ENCODE results near the gene CAMTA1. TPM values are rescaled to one million over a fixed set of nuclear protein-coding genes. Genes with fewer than 3 reads are reported as not detected.

Gene CAMTA1
- total and polyA plus RNA-seq, 8 donors = 42.8 to 213 (median 118) TPM

DNA sequence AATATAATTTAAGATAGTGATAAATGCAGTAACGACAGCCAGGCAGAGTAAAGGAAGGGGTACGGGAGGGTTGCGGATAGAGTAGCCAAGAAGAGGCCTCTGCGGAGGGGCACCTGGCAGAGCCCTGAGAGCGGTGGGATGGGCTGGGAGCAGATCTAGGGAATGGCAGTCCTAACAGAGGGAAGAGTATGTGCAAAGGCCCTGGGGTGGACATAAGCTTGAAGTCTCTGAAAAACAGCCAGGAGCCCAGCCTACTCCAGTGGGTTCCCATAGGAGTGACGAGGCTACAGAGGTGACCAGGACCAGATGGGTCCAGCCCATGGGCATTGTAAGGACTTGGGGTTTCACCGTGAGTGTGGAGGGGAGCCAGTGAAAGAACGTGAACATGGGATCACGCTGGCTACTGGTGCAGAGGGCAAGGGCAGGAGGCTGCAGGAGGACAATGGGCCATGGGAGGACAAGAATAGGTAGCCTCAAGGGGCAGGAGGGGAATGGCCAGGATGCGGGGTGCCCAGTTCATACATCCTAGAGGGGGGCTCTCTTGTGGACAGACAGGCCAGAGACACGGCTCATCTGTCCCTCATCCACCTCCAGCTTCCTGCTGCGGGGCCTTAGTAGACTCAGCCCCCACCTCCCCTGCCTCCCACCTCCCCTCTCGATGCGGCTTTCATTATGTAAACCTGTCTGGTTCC, 800.1 kb downstream of the CAMTA1 start:
- no peaks in the 10 kb centered on the region for H3K9me3 ChIP-seq
- WGBS, 5 donors = 85 to 90% (median 86%) methylated on average over 14 of the region's 14 CpGs
- H3K4me3 ChIP-seq = no peak overlapping the region
- peak overlapping the region in 1 of 5 donors; percentile 13 for H3K27ac ChIP-seq
- H3K4me1 ChIP-seq = peaks cover 11 to 31% (median 19%) of the 10 kb centered on the region in 4 donors
- no peak for DNase-seq
- no peaks in the 10 kb centered on the region for H3K36me3 ChIP-seq
- H3K27me3 ChIP-seq = peaks cover 0 to 7% (median 0%) of the 10 kb centered on the region in 3 donors
- TF ChIP-seq POLR2A (IDR thresholded peaks at IDR 0.05) = no peak
- TF ChIP-seq EP300 (IDR thresholded peaks at IDR 0.05) = no peak
- TF ChIP-seq POLR2AphosphoS5 (IDR thresholded peaks at IDR 0.05) = no peak
- no peak for TF ChIP-seq CTCF (IDR thresholded peaks at IDR 0.05)
- intact Hi-C loops (cut with DNase I; ENCODE audit: low total_unique reads) = no loop called here

DNA sequence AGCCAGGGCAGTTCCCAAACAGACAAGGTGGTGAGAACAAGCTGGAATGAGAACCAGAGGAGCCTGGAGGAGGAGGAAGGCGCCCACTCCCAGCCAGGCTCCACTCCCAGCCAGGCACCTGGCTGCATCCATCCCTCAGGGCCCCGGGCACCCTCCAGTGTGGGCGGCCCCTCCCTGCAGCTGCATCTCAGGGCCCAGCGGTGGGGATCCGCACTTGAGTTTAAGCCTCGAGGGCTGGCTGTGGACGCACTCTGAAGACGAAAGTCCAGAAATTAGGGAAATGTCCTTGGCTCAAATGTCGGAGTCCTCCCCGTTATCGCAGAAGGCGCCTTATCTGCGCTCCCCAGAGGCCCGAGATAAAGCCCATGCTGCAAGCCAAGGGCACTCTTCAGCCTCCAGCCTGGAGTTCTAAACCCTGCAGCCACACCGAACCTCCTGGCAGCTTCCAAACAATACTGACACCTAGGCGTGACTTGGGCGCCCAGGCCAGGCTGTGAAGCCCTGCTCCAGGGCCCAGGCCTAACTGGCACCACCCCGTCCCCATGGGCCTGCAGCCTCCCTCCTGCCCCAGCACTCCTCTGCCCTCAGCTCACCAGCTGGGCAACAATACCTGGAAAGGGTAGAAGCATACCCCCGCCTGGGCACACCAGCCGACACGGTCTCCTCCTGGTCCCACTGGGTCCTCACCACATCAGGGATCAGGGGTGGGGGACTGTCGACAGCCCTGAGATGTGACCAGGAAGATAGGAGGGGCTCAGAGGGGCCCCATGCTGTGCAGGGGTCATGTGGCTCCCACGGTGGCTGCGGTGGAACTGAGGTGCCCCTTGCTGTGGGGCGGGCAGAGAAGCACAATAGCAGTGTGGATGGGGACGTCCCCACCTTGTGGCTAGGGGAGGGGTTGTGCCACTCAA, 801.0 kb downstream of the CAMTA1 start:
- DNase-seq = peak; percentile 47 to 78
- Histone ChIP-seq H3K36me3 (no peaks in the 10 kb centered on the region), H3K9me3 (no peaks in the 10 kb centered on the region), H3K4me1 (peaks cover 11 to 31% (median 21%) of the 10 kb centered on the region in 4 donors), H3K4me3 (no peak overlapping the region), H3K27ac (peak overlapping the region in 2 of 5 donors; percentile 13 to 44), H3K27me3 (peaks cover 0 to 6% (median 0%) of the 10 kb centered on the region in 3 donors)
- 33 to 51% (median 38%) methylated on average over 11 to 26 of the region's 26 CpGs for WGBS, 5 donors
- intact Hi-C loops (cut with DNase I; ENCODE audit: low total_unique reads) = no loop called here
- TF ChIP-seq POLR2AphosphoS5 (IDR thresholded peaks at IDR 0.05) = peak in 1 of 3 donors; percentile 37
- no peak for TF ChIP-seq POLR2A (IDR thresholded peaks at IDR 0.05)

DNA sequence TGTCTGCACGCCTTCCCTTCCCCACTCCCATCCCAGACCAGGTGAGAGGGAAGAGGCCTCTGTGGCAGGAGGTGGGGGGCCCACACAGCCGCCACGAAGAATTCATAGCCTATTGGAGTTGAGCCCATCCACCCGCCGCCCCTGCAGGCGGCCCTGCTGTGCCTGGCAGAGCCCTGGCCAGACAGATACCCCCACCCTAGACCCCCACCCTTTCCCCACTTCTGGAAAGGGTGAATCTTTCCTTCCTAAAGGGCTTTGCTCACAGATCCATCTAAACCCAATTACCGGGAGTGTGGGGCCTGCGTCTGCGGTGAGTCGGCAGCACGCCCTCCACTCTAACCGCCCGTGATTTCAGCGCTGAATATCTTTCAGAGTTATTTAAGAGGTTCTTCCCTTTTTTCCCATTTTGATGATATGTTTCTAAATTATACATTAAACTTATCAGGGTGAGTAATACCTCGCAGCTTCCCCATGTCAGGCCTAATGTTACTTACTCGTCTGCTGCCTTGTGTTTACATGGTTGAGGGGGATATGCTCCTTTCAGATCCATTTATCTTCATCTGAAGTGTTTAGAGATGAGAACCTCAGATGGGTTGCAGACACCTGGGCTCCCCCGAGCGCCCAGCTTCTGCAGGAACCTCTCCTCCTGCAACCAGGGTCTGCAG, 802.0 kb downstream of the CAMTA1 start:
- TF ChIP-seq POLR2AphosphoS5 (IDR thresholded peaks at IDR 0.05) (no peak), EP300 (IDR thresholded peaks at IDR 0.05) (no peak), CTCF (IDR thresholded peaks at IDR 0.05) (no peak), POLR2A (IDR thresholded peaks at IDR 0.05) (no peak)
- peaks cover 0 to 6% (median 0%) of the 10 kb centered on the region in 3 donors for H3K27me3 ChIP-seq
- peaks cover 11 to 31% (median 21%) of the 10 kb centered on the region in 4 donors for H3K4me1 ChIP-seq
- no peaks in the 10 kb centered on the region for H3K9me3 ChIP-seq
- 81 to 91% (median 90%) methylated on average over 17 to 18 of the region's 18 CpGs for WGBS, 5 donors
- no peak overlapping the region for H3K4me3 ChIP-seq
- no peak overlapping the region for H3K27ac ChIP-seq
- no peaks in the 10 kb centered on the region for H3K36me3 ChIP-seq
- intact Hi-C loops (cut with DNase I; ENCODE audit: low total_unique reads) = no loop called here
- no peak for DNase-seq

- TF ChIP-seq CTCF (IDR thresholded peaks at IDR 0.05) (no peak), POLR2AphosphoS5 (IDR thresholded peaks at IDR 0.05) (no peak), POLR2A (IDR thresholded peaks at IDR 0.05) (no peak)
- no peaks in the 10 kb centered on the region for H3K9me3 ChIP-seq
- peaks cover 11 to 31% (median 21%) of the 10 kb centered on the region in 4 donors for H3K4me1 ChIP-seq
- H3K27me3 ChIP-seq = peaks cover 0 to 6% (median 0%) of the 10 kb centered on the region in 3 donors
- no peaks in the 10 kb centered on the region for H3K36me3 ChIP-seq
- H3K4me3 ChIP-seq = no peak overlapping the region
- no peak for DNase-seq
- intact Hi-C loops (cut with DNase I; ENCODE audit: low total_unique reads) = no loop called here
- H3K27ac ChIP-seq = no peak overlapping the region
- WGBS, 5 donors = 61 to 79% (median 70%) methylated on average over 14 to 17 of the region's 17 CpGs
Measured at GRCh38 chr1:7587773-7588456, 802.7 kb downstream of the CAMTA1 start.

All from stomach (tissue), 9 donors.